ENCODE results near the gene DEFB118. TPM values are rescaled to one million over a fixed set of nuclear protein-coding genes. Genes with fewer than 3 reads are reported as not detected.

Gene DEFB118
- total RNA-seq, 1 experiment from 2014 or later = not detected

- Histone ChIP-seq H4K91ac (ENCODE audit: insufficient read length, low read depth, low read length) (no peak overlapping the region), H3K4me1 (ENCODE audit: insufficient read depth, low read length) (no peaks in the 10 kb centered on the region), H3K9ac (ENCODE audit: extremely low read depth, insufficient read length, low read length) (no peak overlapping the region), H3K79me1 (ENCODE audit: insufficient read depth, low read depth, low read length, poor library complexity, severe bottlenecking) (no peaks in the 10 kb centered on the region), H4K20me1 (ENCODE audit: control insufficient read depth, insufficient read depth, insufficient read length) (no peaks in the 10 kb centered on the region), H3T11ph (ENCODE audit: low read length) (no peak overlapping the region), H2AFZ (ENCODE audit: low read length) (no peak overlapping the region), H2BK20ac (ENCODE audit: low read depth, low read length, poor library complexity, severe bottlenecking) (no peak overlapping the region), H3K27me3 (ENCODE audit: insufficient read depth, low read length) (no peaks in the 10 kb centered on the region), H2BK5ac (ENCODE audit: insufficient read length, low read length) (no peak overlapping the region), H2BK12ac (ENCODE audit: insufficient read length, low read depth, low read length) (no peak overlapping the region), H3K79me2 (ENCODE audit: insufficient read depth, low read length) (no peaks in the 10 kb centered on the region), H2BK120ac (ENCODE audit: low read depth, low read length, poor library complexity, severe bottlenecking) (no peak overlapping the region), H3K23me2 (ENCODE audit: insufficient read length, low read depth, low read length, poor library complexity, severe bottlenecking) (no peaks in the 10 kb centered on the region), H3K18ac (ENCODE audit: insufficient read length, low read depth, low read length) (no peak overlapping the region), H3K23ac (ENCODE audit: insufficient read length, low read depth, low read length) (no peak overlapping the region), H3K14ac (ENCODE audit: insufficient read depth, low read length) (no peak overlapping the region), H3K56ac (ENCODE audit: insufficient read length, low read depth, low read length) (no peak overlapping the region), H2BK15ac (ENCODE audit: low read depth, low read length) (no peak overlapping the region), H3K9me3 (ENCODE audit: control insufficient read depth, low read depth, low read length) (peaks cover 61% of the 10 kb centered on the region), H4K8ac (replicated peaks; ENCODE audit: insufficient read length, low read depth, low read length) (no peak overlapping the region), H3K4me2 (ENCODE audit: insufficient read depth, insufficient read length, low read length) (no peak overlapping the region), H2AK5ac (ENCODE audit: insufficient read length, low read length) (no peak overlapping the region), H3K4ac (ENCODE audit: low read depth, low read length) (no peak overlapping the region), H4K5ac (ENCODE audit: insufficient read length, low read depth, low read length) (no peak overlapping the region), H3K27ac (ENCODE audit: insufficient read length, low read depth, low read length) (no peak overlapping the region)
- Mint-ChIP-seq H3K27me3 (ENCODE audit: low read depth) (peaks cover 4% of the 10 kb centered on the region), H3K9me3 (peaks cover 83 to 87% of the 10 kb centered on the region in 2 experiments), H3K4me1 (no peaks in the 10 kb centered on the region), H3K27ac (no peak overlapping the region), H3K4me3 (no peak overlapping the region), H3K36me3 (ENCODE audit: insufficient read depth in 1 of 3, low read depth in 3 of 3) (peaks cover 8 to 52% (median 17%) of the 10 kb centered on the region in 3 experiments; a peak in 6 of 7 replicates)
- no peak for TF ChIP-seq CTCF (conservative IDR thresholded peaks at IDR 0.05)
- DNase-seq = no peak
- no CpG with 5 or more reads among the region's 3 CpGs for WGBS (ENCODE audit: extremely low coverage, insufficient read length, low lambda C conversion rate)
These were observed 45.9 kb upstream of the DEFB118 start for GRCh38 chr20:31322504-31322903.

Measured in H9 (cell line).